AG10803 (cell line): Measurements from ENCODE around the gene DNLZ.

Experiments used
- DNase-seq: peaks from one replicate; pipeline ENCODE4 v3.0.0; 2010; ENCODE audit warnings: low read depth
- H3K4me3 ChIP-seq: 2 replicates; pipeline ENCODE4 v1.5.1; 2011; ENCODE audit warnings: mild to moderate bottlenecking, low read length, control low read depth
- TF ChIP-seq, protein P1 (sequence below): conservative IDR thresholded peaks from 2 replicates; pipeline ENCODE4 v1.5.1; 2011; ENCODE audit warnings: mild to moderate bottlenecking, low read length, control low read depth, inconsistent platforms

The DNLZ gene

DNA sequence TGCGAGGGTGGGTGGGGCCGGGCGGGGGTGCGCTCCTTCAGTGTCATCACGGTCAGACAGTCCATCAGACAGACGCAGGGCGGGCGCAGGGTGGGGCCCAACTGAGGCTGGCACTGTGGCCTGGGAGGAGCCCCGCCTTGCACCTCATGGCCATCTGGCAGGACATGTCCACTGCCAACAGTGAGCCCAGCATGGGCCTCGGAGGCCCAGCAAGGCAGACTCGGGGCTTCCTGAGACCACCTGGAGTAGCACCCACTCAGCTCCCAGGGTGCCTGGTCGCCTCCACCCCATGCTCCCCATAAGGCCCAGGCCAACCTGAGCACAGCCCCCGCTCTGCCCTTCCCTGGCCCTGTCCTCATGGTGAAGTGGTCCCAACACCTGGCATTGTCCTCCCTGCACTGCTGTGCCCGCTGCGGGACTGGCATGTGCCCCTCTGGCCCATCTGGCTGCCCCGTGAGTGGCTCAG, 44.7 kb downstream of the DNLZ start:
- TF ChIP-seq, protein P1, sequence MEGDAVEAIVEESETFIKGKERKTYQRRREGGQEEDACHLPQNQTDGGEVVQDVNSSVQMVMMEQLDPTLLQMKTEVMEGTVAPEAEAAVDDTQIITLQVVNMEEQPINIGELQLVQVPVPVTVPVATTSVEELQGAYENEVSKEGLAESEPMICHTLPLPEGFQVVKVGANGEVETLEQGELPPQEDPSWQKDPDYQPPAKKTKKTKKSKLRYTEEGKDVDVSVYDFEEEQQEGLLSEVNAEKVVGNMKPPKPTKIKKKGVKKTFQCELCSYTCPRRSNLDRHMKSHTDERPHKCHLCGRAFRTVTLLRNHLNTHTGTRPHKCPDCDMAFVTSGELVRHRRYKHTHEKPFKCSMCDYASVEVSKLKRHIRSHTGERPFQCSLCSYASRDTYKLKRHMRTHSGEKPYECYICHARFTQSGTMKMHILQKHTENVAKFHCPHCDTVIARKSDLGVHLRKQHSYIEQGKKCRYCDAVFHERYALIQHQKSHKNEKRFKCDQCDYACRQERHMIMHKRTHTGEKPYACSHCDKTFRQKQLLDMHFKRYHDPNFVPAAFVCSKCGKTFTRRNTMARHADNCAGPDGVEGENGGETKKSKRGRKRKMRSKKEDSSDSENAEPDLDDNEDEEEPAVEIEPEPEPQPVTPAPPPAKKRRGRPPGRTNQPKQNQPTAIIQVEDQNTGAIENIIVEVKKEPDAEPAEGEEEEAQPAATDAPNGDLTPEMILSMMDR = no peak
- DNase-seq = no peak
- H3K4me3 ChIP-seq = no peak overlapping the region

DNA sequence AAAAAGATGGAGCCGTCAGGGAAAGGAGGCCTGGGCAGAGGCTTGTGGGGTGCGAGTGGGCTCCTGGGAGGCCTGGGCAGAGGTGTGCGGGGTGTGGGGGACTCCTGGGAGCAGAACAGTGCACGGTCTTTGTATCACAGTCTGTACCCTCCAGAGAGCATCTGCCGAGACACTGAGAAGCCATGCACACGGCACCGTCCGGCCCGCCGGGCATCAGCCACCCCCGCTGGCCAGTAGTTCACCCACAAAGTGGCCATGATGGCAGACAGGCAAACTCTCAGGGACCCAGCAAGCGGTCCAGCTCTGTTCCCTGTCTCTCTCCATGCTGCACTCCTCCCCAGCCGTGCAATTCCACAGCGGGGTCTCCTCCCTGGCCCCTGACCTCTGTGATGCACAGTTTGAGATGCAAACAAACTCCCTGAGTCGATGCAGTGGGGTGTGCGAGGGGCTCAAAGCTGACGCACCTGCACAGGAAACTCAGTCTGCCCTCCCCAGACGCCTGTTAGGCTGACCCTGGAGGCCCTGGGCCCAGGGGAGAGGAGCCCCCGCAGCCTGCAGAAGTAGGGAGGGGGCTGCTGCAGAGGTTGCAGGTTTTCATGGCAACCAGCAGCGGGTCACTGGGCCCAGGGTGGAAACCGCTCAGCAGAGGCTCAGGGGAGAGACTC, 45.3 kb downstream of the DNLZ start:
- TF ChIP-seq, protein P1 = no peak
- DNase-seq = no peak
- no peak overlapping the region for H3K4me3 ChIP-seq

DNA sequence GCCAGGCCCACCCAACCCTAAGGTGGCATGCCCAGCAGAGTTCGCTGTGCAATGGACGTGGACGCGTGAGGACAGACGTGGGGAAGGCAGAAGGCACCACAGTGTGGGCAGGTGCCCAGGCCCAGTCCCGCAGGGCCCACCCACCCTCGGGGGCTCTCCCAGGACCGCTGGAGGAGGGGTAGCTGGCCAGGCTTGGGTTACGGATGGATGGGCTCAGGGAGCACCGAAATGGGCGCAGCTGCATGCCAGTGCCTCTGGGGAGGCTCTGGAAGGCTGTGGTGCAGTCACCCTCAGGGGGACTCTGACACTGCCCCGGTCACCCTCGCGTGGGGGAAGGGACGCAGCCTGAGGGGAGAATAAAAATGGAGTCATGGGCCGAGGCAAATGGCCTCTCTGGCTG, 45.8 kb downstream of the DNLZ start:
- H3K4me3 ChIP-seq = no peak overlapping the region
- TF ChIP-seq, protein P1 = no peak
- no peak for DNase-seq

- TF ChIP-seq, protein P1 = no peak
- H3K4me3 ChIP-seq = no peak overlapping the region
- no peak for DNase-seq
Observed at GRCh38 chr9:136316896-136317676, 46.5 kb downstream of the DNLZ start.

DNA sequence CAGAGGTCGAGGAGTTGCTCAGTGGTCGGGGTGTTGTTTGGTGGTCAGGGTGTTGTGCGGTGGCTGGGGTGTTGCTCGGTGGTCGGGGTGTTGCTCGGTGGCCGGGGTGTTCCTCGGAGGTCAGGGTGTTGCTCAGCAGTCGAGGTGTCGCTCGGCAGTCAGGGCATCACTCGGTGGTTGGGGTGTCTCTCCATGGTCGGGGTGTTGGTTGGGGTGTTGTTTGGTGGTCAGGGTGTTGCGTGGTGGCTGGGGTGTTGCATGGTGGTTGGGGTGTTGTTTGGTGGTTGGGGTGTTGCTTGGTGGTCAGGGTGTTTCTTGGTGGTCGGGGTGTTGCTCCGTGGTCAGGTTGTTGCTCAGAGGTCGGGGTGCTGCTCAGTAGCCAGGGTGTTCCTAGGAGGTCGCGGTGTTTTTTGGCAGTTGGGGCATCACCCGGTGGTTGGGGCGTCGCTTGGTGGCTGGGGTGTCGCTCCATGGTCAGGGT, 47.2 kb downstream of the DNLZ start:
- TF ChIP-seq, protein P1 = no peak
- DNase-seq = no peak
- H3K4me3 ChIP-seq = no peak overlapping the region

DNA sequence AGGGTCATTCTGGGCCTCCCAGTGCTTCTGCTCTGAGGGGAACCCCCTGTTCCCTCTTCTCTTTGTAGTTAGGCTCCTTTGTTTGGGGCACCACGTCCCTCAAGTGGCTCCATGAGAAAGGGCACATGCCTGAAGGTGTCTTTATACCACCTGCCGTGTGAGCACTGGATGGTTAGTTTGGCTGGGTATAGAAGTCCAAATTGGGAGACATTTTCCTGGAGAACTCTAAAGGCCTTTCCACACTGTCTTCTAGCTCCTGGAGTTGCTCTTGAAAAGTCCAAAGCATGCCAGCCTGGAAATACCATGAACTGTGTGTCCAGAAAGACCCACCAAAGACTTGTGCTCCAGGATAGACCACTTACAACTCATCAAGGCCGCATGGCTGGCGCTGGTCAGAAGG, 48.6 kb downstream of the DNLZ start:
- H3K4me3 ChIP-seq = no peak overlapping the region
- TF ChIP-seq, protein P1 = no peak
- DNase-seq = no peak

DNA sequence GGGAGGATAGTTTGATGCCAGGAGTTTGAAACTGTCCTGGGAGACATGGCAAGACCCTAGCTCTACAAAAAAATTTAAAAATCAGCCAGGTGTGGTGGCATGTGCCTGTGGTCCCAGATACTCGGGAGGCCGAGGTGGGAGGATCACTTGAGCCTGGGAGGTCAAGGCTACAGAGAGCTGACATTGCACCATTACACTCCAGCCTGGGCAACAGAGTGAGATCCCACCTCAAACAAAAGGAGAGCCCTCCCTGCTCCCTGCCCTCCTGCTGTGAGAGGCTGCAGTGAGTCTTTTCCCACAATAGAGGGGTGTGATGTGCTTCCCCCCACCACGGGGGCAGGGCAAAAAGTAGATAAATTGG, 49.5 kb downstream of the DNLZ start:
- no peak for DNase-seq
- no peak overlapping the region for H3K4me3 ChIP-seq
- TF ChIP-seq, protein P1 = no peak
